HAP-1 (cell line): Measurements from ENCODE around the gene PPM1E.
"Not testable (repeated sequence)": the region's sequence is repeated elsewhere in the genome, so short reads cannot be mapped to it uniquely, and the experiment has no call there.

ENCODE experiments used
- DNase-seq, 2 experiments: peaks; one replicate each; pipeline ENCODE4 v3.0.0-alpha.2; 2016 to 2020; ENCODE audit warnings: low spot score in 2 of 2
- H3K27me3 ChIP-seq: fragments of 250-450 bp; sonication (Bioruptor Pico); 2 replicates; pipeline ENCODE4 v1.5.1; 2020; ENCODE audit warnings: low read depth, mild to moderate bottlenecking, moderate library complexity
- H3K36me3 ChIP-seq: fragments of 250-450 bp; sonication (Bioruptor Pico); replicated peaks from 2 replicates; pipeline ENCODE4 v1.5.1; 2020; ENCODE audit warnings: mild to moderate bottlenecking
- H3K4me1 ChIP-seq: fragments of 250-450 bp; sonication (Bioruptor Pico); 2 replicates; pipeline ENCODE4 v1.5.1; 2020; ENCODE audit warnings: mild to moderate bottlenecking
- H3K4me3 ChIP-seq: fragments of 250-450 bp; sonication (Bioruptor Pico); 2 replicates; pipeline ENCODE4 v1.5.1; 2020; ENCODE audit warnings: mild to moderate bottlenecking, moderate library complexity
- H3K9me3 ChIP-seq: fragments of 250-450 bp; sonication (Bioruptor Pico); 2 replicates; pipeline ENCODE4 v1.5.1; 2020; ENCODE audit warnings: mild to moderate bottlenecking, moderate library complexity
- in situ Hi-C: fragments of 300-500 bp; cut with MboI; formaldehyde crosslinking; loops from 3 replicates; pipeline ENCODE4 v1.14.3; 2020; ENCODE audit warnings: low sequenced_read_pairs, inconsistent platforms, mixed read lengths

PPM1E gene

GRCh38 chr17:58755577-58756245 lies at the start of gene PPM1E:
Gene PPM1E, plus strand, starts transcription at chr17:58755854.
- no peaks in the 10 kb centered on the region for H3K9me3 ChIP-seq
- H3K27me3 ChIP-seq, result no peaks in the 10 kb centered on the region
- H3K36me3 ChIP-seq, result peaks cover 3% of the 10 kb centered on the region; the same call in 1 of the 2 replicates
- H3K4me1 ChIP-seq, result peaks cover 12% of the 10 kb centered on the region
- peak within 1 kb of the TSS; percentile 82 for H3K4me3 ChIP-seq
- DNase-seq, result peak; percentile 85 to 93
- in situ Hi-C loops, result no loop called here

- DNase-seq, result no peak
- in situ Hi-C loops, result no loop called here
- H3K4me1 ChIP-seq, result no peaks in the 10 kb centered on the region
- peaks cover 46% of the 10 kb centered on the region for H3K36me3 ChIP-seq
- H3K27me3 ChIP-seq, result no peaks in the 10 kb centered on the region
- H3K9me3 ChIP-seq, result no peaks in the 10 kb centered on the region
- H3K4me3 ChIP-seq, result no peak overlapping the region
Measured at GRCh38 chr17:58706351-58707140, 49.1 kb upstream of the PPM1E start.

- DNase-seq, result peak; percentile 51 to 79
- no peak overlapping the region for H3K4me3 ChIP-seq
- no peaks in the 10 kb centered on the region for H3K4me1 ChIP-seq
- H3K9me3 ChIP-seq, result no peaks in the 10 kb centered on the region
- H3K27me3 ChIP-seq, result no peaks in the 10 kb centered on the region
- H3K36me3 ChIP-seq, result peaks cover 33% of the 10 kb centered on the region
- in situ Hi-C loops, result no loop called here
Measured at GRCh38 chr17:58710948-58711552, 44.6 kb upstream of the PPM1E start.

GRCh38 chr17:58722274-58722673 lies 33.4 kb upstream of the PPM1E start:
- peaks cover 18% of the 10 kb centered on the region for H3K36me3 ChIP-seq
- in situ Hi-C loops, result no loop called here
- no peaks in the 10 kb centered on the region for H3K9me3 ChIP-seq
- no peaks in the 10 kb centered on the region for H3K27me3 ChIP-seq
- no peaks in the 10 kb centered on the region for H3K4me1 ChIP-seq
- DNase-seq, result no peak
- no peak overlapping the region for H3K4me3 ChIP-seq

- peaks cover 18% of the 10 kb centered on the region for H3K36me3 ChIP-seq
- no peak overlapping the region for H3K4me3 ChIP-seq
- H3K27me3 ChIP-seq, result no peaks in the 10 kb centered on the region
- no peak for DNase-seq
- in situ Hi-C loops, result no loop called here
- no peaks in the 10 kb centered on the region for H3K4me1 ChIP-seq
- H3K9me3 ChIP-seq, result no peaks in the 10 kb centered on the region
Measured at GRCh38 chr17:58722696-58723095, 33.0 kb upstream of the PPM1E start.

GRCh38 chr17:58728798-58729197 lies 26.9 kb upstream of the PPM1E start:
- H3K4me1 ChIP-seq, result peaks cover 11% of the 10 kb centered on the region
- H3K27me3 ChIP-seq, result no peaks in the 10 kb centered on the region

GRCh38 chr17:58730937-58731336 lies 24.7 kb upstream of the PPM1E start:
- in situ Hi-C loops, result no loop called here
- no peaks in the 10 kb centered on the region for H3K9me3 ChIP-seq
- no peaks in the 10 kb centered on the region for H3K36me3 ChIP-seq
- no peaks in the 10 kb centered on the region for H3K27me3 ChIP-seq
- H3K4me3 ChIP-seq, result no peak overlapping the region
- DNase-seq, result no peak
- H3K4me1 ChIP-seq, result peaks cover 23% of the 10 kb centered on the region

More at GRCh38 chr17:58728798-58729197, 26.9 kb upstream of the PPM1E start:
- in situ Hi-C loops, result no loop called here
- Histone ChIP-seq H3K4me3 (no peak overlapping the region), H3K36me3 (no peaks in the 10 kb centered on the region; the same call in 1 of the 2 replicates), H3K9me3 (no peaks in the 10 kb centered on the region)
- DNase-seq, result no peak

GRCh38 chr17:58734040-58734439 lies 21.6 kb upstream of the PPM1E start:
- DNase-seq, result no peak
- no peaks in the 10 kb centered on the region for H3K27me3 ChIP-seq
- in situ Hi-C loops, result no loop called here
- H3K36me3 ChIP-seq, result no peaks in the 10 kb centered on the region
- no peak overlapping the region for H3K4me3 ChIP-seq
- no peaks in the 10 kb centered on the region for H3K9me3 ChIP-seq
- peaks cover 23% of the 10 kb centered on the region for H3K4me1 ChIP-seq

GRCh38 chr17:58734811-58735210 lies 20.8 kb upstream of the PPM1E start:
- no peak overlapping the region for H3K4me3 ChIP-seq
- DNase-seq, result peak; percentile 65 to 78
- H3K36me3 ChIP-seq, result no peaks in the 10 kb centered on the region
- peaks cover 23% of the 10 kb centered on the region for H3K4me1 ChIP-seq
- H3K27me3 ChIP-seq, result no peaks in the 10 kb centered on the region
- no peaks in the 10 kb centered on the region for H3K9me3 ChIP-seq
- in situ Hi-C loops, result no loop called here

GRCh38 chr17:58741121-58741625 lies 14.5 kb upstream of the PPM1E start:
- H3K27me3 ChIP-seq, result no peaks in the 10 kb centered on the region
- no peaks in the 10 kb centered on the region for H3K4me1 ChIP-seq
- in situ Hi-C loops, result no loop called here
- no peak overlapping the region for H3K4me3 ChIP-seq
- no peaks in the 10 kb centered on the region for H3K9me3 ChIP-seq
- no peak for DNase-seq
- H3K36me3 ChIP-seq, result no peaks in the 10 kb centered on the region

- Histone ChIP-seq H3K4me3 (no peak overlapping the region), H3K4me1 (no peaks in the 10 kb centered on the region), H3K36me3 (no peaks in the 10 kb centered on the region), H3K9me3 (no peaks in the 10 kb centered on the region), H3K27me3 (no peaks in the 10 kb centered on the region)
- no peak for DNase-seq
- in situ Hi-C loops, result no loop called here
Measured at GRCh38 chr17:58747674-58748073, 8.0 kb upstream of the PPM1E start.

- DNase-seq, H3K9me3 ChIP-seq, in situ Hi-C loops: not testable (repeated sequence)
Measured at GRCh38 chr17:58749627-58750026, 6.0 kb upstream of the PPM1E start.

GRCh38 chr17:58753026-58753425 lies 2.6 kb upstream of the PPM1E start:
- H3K4me3 ChIP-seq, result no peak overlapping the region
- H3K9me3 ChIP-seq, result no peaks in the 10 kb centered on the region
- in situ Hi-C loops, result no loop called here
- H3K4me1 ChIP-seq, result peaks cover 12% of the 10 kb centered on the region
- DNase-seq, result no peak
- no peaks in the 10 kb centered on the region for H3K27me3 ChIP-seq
- H3K36me3 ChIP-seq, result peaks cover 3% of the 10 kb centered on the region; the same call in 1 of the 2 replicates

More at GRCh38 chr17:58749627-58750026, 6.0 kb upstream of the PPM1E start:
- not testable (repeated sequence) for H3K27me3 ChIP-seq, H3K4me1 ChIP-seq, H3K4me3 ChIP-seq, H3K36me3 ChIP-seq

GRCh38 chr17:58755269-58755576 lies 431 bp upstream of the PPM1E start:
- H3K27me3 ChIP-seq, result no peaks in the 10 kb centered on the region
- no peaks in the 10 kb centered on the region for H3K9me3 ChIP-seq
- H3K4me3 ChIP-seq, result peak overlapping the region; percentile 82
- DNase-seq, result no peak
- H3K4me1 ChIP-seq, result peaks cover 12% of the 10 kb centered on the region
- H3K36me3 ChIP-seq, result peaks cover 3% of the 10 kb centered on the region; the same call in 1 of the 2 replicates
- in situ Hi-C loops, result no loop called here
